ENCODE measurements around the gene ZW10. TPM values are rescaled to one million over a fixed set of nuclear protein-coding genes. Genes with fewer than 3 reads are reported as not detected.

The ZW10 gene
- total RNA-seq, 1 experiment from 2014 or later = 14.7 TPM

DNA sequence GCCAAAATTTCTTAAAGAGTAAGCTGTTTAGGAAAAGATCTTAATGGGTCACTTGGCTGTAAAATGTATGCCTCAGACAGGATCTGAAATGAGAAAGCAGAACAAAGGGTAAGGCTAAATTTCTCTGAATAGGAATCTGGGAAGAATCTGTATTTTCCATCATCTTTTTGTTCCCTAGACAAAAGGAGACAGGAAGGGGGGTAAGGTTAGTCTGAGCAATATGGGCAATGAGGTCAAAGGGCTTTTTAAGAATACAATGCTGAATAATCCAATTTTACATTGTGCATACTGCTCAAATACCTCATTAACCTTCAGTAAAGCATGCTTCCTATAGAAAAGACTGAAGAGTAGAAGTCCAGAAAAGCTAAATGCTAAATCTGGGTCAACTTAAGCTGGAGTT is 40.7 kb upstream of the ZW10 start:
- Mint-ChIP-seq H3K4me3 (ENCODE audit: unreplicated experiment) (no peak overlapping the region), H3K27me3 (ENCODE audit: insufficient read depth, unreplicated experiment) (no peaks in the 10 kb centered on the region), H3K4me1 (ENCODE audit: insufficient read depth, unreplicated experiment) (no peaks in the 10 kb centered on the region), H3K27ac (ENCODE audit: low read depth, unreplicated experiment) (no peak overlapping the region), H3K36me3 (ENCODE audit: insufficient read depth, unreplicated experiment) (peaks cover 38% of the 10 kb centered on the region), H3K9me3 (ENCODE audit: unreplicated experiment) (no peaks in the 10 kb centered on the region)
- TF ChIP-seq, protein P1, sequence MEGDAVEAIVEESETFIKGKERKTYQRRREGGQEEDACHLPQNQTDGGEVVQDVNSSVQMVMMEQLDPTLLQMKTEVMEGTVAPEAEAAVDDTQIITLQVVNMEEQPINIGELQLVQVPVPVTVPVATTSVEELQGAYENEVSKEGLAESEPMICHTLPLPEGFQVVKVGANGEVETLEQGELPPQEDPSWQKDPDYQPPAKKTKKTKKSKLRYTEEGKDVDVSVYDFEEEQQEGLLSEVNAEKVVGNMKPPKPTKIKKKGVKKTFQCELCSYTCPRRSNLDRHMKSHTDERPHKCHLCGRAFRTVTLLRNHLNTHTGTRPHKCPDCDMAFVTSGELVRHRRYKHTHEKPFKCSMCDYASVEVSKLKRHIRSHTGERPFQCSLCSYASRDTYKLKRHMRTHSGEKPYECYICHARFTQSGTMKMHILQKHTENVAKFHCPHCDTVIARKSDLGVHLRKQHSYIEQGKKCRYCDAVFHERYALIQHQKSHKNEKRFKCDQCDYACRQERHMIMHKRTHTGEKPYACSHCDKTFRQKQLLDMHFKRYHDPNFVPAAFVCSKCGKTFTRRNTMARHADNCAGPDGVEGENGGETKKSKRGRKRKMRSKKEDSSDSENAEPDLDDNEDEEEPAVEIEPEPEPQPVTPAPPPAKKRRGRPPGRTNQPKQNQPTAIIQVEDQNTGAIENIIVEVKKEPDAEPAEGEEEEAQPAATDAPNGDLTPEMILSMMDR (IDR thresholded peaks at IDR 0.05; ENCODE audit: unreplicated experiment) = no peak
- ChIA-PET CTCF (interaction anchor here (1.0 kb wide), 1 partner anchor 9 kb away, joined by 3 read pairs; no protein-coding TSS in a partner anchor), POLR2A (no interaction called here)
- no TSS peak for BruUV-seq (replicated peaks)
- no peak for DNase-seq (ENCODE audit: unreplicated experiment)
- intact Hi-C loops (cut with micrococcal nuclease) = no loop called here

DNA sequence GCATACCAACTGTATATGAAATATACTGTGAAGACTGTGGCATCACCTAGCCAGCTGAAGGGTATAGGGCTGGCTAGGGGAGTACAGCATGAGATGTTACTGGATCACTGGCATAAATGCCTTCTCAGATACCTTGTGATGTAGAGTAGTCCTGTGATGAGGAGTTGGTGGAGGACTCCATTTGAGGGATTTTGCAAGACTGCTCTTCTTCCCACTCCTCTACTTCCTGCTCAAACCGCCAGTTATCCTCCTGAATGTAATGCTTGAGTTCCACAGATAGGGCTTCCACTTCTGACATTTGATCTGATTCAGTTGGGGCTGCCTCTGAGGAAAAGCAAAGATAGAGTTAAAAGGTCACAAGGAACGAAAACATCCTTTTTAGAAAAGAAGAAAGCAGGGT is 35.4 kb upstream of the ZW10 start:
- ChIA-PET CTCF (no interaction called here), POLR2A (no interaction called here)
- DNase-seq (ENCODE audit: unreplicated experiment) = no peak
- H3K4me3 Mint-ChIP-seq (ENCODE audit: unreplicated experiment) = no peak overlapping the region
- H3K27me3 Mint-ChIP-seq (ENCODE audit: insufficient read depth, unreplicated experiment) = no peaks in the 10 kb centered on the region
- no TSS peak for BruUV-seq (replicated peaks)
- TF ChIP-seq, protein P1 (IDR thresholded peaks at IDR 0.05; ENCODE audit: unreplicated experiment) = no peak
- intact Hi-C loops (cut with micrococcal nuclease) = no loop called here
- peaks cover 51% of the 10 kb centered on the region for H3K36me3 Mint-ChIP-seq (ENCODE audit: insufficient read depth, unreplicated experiment)
- no peaks in the 10 kb centered on the region for H3K4me1 Mint-ChIP-seq (ENCODE audit: insufficient read depth, unreplicated experiment)
- no peaks in the 10 kb centered on the region for H3K9me3 Mint-ChIP-seq (ENCODE audit: unreplicated experiment)
- no peak overlapping the region for H3K27ac Mint-ChIP-seq (ENCODE audit: low read depth, unreplicated experiment)

DNA sequence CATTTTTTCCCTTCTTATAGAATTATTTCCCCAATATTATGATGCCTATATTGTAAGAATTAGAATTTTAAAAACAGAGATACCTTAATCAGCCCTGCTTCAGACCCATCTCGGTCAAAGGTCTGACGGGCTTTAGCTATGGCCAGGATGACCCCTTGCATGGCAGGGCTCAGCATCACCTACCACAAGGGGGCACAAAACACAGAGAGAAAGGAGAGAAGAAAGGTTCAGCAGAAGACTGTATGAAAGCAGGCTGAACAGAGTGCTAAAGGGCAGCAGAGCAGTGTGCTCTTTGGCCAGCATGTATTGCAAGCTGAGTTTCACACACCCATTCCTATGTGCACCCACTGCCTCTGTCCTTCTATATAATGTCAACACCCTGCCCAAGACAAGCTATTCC is 32.9 kb upstream of the ZW10 start:
- Mint-ChIP-seq H3K4me1 (ENCODE audit: insufficient read depth, unreplicated experiment) (no peaks in the 10 kb centered on the region), H3K27me3 (ENCODE audit: insufficient read depth, unreplicated experiment) (no peaks in the 10 kb centered on the region), H3K9me3 (ENCODE audit: unreplicated experiment) (no peaks in the 10 kb centered on the region), H3K4me3 (ENCODE audit: unreplicated experiment) (no peak overlapping the region), H3K27ac (ENCODE audit: low read depth, unreplicated experiment) (no peak overlapping the region), H3K36me3 (ENCODE audit: insufficient read depth, unreplicated experiment) (peaks cover 45% of the 10 kb centered on the region)
- DNase-seq (ENCODE audit: unreplicated experiment) = peak; percentile 50
- TF ChIP-seq, protein P1 (IDR thresholded peaks at IDR 0.05; ENCODE audit: unreplicated experiment) = peak; percentile 31
- intact Hi-C loops (cut with micrococcal nuclease) = no loop called here
- no TSS peak for BruUV-seq (replicated peaks)
- ChIA-PET POLR2A (interaction anchor here (1.1 to 1.5 kb wide), 2 partner anchors 9 to 17 kb away, joined by 3 to 4 read pairs; no protein-coding TSS in a partner anchor), CTCF (interaction anchor here (0.5 to 2.1 kb wide), 5 partner anchors 9 to 1454 kb away, joined by 3 to 6 read pairs (median 3); no protein-coding TSS in a partner anchor)

DNA sequence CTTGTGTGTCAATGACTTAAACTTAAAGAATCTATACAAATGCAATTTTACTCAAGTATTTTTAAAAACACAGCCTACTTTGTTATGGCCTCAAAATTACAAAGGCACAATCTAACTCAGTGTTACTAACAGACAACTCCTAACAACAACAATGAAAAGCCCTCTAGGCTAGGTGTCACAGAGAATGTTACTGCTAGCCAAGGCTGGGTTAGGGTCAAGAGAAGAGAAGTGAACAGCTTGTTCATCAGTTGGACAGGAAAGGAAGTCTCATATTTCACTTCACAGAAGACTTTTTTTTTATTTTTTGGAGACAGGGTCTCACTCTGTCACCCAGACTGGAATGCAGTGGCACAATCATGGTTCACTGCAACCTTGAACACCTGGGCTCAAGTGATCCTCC is 32.1 kb upstream of the ZW10 start:
- no TSS peak for BruUV-seq (replicated peaks)
- H3K27ac Mint-ChIP-seq (ENCODE audit: low read depth, unreplicated experiment) = no peak overlapping the region
- TF ChIP-seq, protein P1 (IDR thresholded peaks at IDR 0.05; ENCODE audit: unreplicated experiment) = no peak
- ChIA-PET CTCF (interaction anchor here (0.6 to 2.1 kb wide), 3 partner anchors 10 to 1454 kb away, joined by 3 to 6 read pairs (median 3); no protein-coding TSS in a partner anchor), POLR2A (interaction anchor here (0.7 kb wide), 1 partner anchor 490 kb away, joined by 3 read pairs; no protein-coding TSS in a partner anchor)
- intact Hi-C loops (cut with micrococcal nuclease) = no loop called here
- H3K4me3 Mint-ChIP-seq (ENCODE audit: unreplicated experiment) = no peak overlapping the region
- H3K27me3 Mint-ChIP-seq (ENCODE audit: insufficient read depth, unreplicated experiment) = no peaks in the 10 kb centered on the region
- no peaks in the 10 kb centered on the region for H3K4me1 Mint-ChIP-seq (ENCODE audit: insufficient read depth, unreplicated experiment)
- DNase-seq (ENCODE audit: unreplicated experiment) = no peak
- H3K9me3 Mint-ChIP-seq (ENCODE audit: unreplicated experiment) = no peaks in the 10 kb centered on the region
- H3K36me3 Mint-ChIP-seq (ENCODE audit: insufficient read depth, unreplicated experiment) = peaks cover 49% of the 10 kb centered on the region

All from MCF 10A (cell line).